GM23248 (cell line): Measurements from ENCODE around the gene PHC1.

Source experiments
- EZH2 ChIP-seq: fragments of 200-600 bp; sonication (generic); IDR thresholded peaks from 2 replicates; pipeline ENCODE4 v1.6.1; 2018; ENCODE audit warnings: antibody characterized with exemption, mild to moderate bottlenecking; ENCODE audit not compliant: insufficient read depth, poor library complexity, severe bottlenecking
- EZH2phosphoT487 ChIP-seq: fragments of 200-600 bp; sonication (generic); IDR thresholded peaks from 2 replicates; pipeline ENCODE4 v1.6.1; 2018; ENCODE audit warnings: antibody characterized with exemption, moderate library complexity, mild to moderate bottlenecking, low read depth; ENCODE audit not compliant: insufficient read depth

GRCh38 chr12:8891976-8892375 lies 22.3 kb upstream of the PHC1 start:
- TF ChIP-seq EZH2 (no peak), EZH2phosphoT487 (no peak)
